ENCODE data around the gene NMNAT2.

The NMNAT2 gene

DNA sequence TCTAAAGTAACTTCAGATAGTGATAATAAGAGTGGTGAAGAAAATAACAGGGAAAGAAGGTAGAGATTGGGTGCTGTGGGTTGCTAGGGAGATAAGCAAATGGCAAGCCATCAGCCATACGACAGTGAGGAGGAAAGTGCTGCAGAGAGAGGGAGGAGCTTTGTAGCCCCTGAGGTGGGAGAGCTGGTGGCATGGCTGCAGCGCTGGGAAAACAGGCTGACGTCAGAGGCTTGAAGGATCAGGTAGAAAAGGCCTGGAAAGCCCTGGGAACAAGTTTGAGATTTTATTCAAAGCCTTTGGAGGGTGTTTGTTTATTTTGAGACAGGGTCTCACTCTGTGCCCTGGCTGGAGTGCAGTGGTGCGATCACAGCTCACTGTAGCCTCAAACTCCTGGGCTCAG, 109.5 kb downstream of the NMNAT2 start:
- DNase-seq, result no peak

DNA sequence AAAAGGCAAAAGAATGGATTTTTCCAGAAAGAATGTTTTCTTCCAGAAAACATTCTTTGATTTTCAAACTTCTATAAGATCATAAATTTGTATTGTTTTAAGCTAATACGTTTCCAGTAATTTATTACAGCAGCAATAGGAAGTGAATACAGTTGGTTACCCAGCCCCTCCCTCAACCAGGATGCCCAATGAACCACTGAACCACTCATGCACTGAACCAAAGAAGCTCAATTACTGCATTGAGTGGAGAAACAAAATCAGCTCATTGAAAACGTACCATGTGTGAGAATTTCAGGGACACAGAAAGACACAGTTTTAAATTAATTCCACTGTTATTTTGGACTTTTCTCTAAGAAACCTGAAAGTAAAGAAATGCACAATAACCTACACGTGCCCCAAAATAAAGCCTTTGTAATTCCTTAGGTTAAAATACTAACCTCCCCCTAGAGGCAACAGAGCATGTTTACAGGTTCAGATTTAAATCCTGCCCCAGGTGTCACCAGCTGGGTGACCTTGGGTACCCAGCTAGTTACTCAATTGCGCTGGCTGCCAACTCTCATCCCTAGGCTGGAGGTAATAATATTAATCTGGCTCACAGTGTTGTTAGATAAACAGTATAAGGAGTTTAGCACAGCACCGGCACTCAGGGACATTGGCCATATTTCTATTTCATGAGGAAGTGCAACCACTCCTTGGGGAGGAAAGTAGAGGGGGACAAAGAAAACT, 111.7 kb downstream of the NMNAT2 start:
- DNase-seq, result no peak

DNA sequence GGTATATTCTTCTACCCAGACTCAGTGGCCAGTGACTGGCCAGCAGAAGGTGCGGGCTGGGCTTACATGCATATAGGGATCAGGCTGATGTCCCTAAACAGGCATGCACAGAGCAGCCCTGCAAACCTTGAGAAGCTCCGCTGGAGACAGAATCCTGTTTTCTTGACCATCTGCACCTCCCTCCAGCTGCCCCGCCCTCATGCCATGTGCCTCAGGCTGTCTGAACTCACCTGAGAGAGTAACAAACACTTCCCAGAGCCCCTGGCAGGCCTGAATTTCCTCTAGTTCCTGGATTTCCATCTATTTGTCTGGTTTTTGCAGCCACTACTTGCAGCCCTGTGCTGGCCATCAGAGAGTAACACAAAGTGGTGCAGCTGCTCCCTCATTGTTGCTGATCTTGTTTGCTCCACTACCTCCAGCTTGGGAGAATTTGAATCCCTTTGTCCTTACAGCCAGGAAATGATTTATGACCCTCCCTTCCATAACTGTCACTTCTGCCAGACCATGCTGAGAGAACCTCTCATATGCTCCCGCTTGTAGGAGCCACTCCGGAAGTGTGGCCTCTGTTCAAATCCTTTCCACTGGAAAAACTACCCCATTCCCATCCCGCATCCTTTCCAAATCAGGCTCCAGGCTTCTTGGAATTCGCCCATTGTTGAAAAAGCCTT, 113.6 kb downstream of the NMNAT2 start:
- DNase-seq, result no peak

- DNase-seq, result no peak
Measured at GRCh38 chr1:183303901-183304300, 114.3 kb downstream of the NMNAT2 start.

GRCh38 chr1:183303323-183303645, 114.9 kb downstream of the NMNAT2 start:
- no peak for DNase-seq

DNA sequence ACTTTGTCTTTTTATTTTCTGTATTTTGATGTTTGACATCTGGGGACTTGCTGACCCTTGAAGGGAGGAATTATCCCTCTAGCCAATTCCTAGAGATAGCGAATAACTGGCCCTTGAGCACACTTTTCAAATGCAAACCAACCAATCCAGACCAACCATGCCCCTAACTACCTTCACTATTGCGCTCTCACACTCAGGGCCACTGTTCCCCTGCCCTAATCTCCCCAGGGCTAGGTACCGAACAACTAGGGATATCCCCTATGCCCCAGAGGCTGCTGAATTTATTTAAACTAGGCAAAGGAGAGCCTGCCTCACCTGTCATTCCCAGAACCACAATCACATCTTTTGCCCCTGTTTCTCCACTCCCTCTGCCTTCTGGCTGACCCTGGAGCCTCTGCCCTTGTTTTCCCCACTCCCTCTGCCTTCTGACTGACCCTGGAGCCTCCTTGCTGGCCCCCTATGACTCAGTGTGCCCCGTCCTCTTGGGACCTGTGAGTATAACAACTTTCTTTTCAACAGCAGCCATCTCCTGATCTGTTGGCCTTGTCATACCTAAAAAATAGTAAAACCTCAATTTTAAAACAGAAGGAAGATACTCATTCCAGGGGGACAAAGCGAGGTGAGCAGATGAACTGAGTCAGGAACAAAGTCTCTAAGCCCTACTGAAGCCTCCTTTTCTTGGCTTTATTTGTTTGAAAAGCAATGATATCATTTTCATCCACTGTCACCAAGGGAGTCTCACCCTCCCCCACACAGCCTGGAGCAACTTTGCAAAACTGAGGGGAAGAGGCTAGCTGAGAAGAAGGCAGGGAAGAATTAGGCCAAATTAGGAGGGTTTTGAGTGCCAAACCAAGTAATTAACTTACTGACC, 115.5 kb downstream of the NMNAT2 start:
- no peak for DNase-seq

GRCh38 chr1:183301239-183301638, 116.9 kb downstream of the NMNAT2 start:
- no peak for DNase-seq

DNA sequence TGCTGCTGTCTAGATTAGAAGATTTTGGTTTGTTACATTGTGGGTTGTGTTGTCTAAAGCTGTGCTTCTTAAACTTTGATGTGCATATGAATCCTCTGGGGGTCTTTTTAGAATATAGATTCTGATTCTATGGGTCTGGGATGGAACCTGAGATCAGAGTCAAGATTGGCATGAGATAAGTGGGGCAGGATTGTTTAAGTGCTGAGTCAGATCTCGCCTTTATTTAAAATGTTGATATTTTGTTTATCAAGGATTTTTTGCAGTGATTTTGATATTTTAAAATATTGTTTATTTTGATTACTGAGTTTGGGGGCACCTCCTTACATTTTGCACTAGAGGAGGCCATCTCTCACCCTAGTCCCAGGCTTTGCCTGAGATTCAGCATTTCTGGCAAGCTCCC, 117.4 kb downstream of the NMNAT2 start:
- DNase-seq, result no peak

- no peak for DNase-seq
Measured at GRCh38 chr1:183300395-183300794, 117.8 kb downstream of the NMNAT2 start.

DNA sequence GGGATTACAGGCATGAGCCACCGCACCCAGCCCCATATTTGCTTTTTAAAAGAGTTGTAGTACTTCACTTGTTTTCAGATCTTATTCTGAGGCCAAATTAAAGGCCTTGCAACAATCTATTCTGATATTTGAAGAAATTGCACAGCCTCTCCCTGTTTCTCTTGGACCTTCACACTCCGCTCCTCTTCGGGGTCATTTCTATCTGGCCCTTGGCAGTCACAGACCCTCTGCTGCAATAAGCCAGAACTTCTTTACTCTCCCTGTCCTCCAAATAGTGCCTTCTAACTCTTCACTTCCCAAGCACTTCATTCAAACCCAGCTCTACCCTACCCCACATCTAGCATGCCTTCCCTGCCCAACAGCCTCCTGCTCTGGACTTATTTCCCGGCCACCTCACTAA, 121.4 kb downstream of the NMNAT2 start:
- DNase-seq, result no peak

- no peak for DNase-seq
Measured at GRCh38 chr1:183295521-183295920, 122.7 kb downstream of the NMNAT2 start.

DNA sequence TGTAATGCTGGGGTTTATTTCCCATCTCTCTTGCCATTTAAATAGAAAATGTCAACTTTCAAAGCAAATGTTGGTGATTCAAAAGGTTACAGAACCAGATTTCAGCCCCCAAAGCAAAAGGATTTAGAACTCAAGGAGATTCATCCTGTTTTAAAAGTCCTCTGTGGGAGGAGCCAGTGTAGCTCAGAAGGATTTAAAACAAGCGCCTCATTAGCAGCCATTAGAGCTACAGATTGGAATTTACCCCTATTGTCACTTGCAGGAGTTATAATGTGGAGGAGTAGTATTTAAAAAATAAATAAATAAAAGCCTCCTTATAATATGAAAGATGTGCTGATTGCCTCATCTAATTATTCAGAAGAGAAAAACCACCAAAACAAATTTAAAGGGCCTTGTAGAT, 124.3 kb downstream of the NMNAT2 start:
- DNase-seq, result no peak

DNA sequence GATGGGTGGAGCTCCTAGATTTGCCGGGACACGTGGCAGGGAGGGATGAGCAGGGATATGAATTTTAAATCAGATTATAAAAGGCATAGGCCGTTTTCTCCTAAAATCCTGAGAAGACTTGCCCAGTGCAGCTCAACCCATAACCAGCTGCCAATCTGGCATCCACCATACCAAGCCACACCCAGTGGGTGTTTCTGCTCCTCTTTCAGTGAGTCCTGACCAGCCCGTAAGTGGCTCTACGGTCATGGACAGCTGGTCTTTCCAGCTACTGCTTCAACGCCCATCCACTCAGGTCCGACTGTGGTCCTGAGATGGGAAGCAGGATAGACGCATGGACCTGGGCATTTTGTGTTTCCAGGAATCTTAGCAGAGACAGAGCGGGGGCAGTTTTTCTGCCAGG, 124.9 kb downstream of the NMNAT2 start:
- no peak for DNase-seq

- no peak for DNase-seq
Measured at GRCh38 chr1:183291802-183292514, 126.2 kb downstream of the NMNAT2 start.

DNA sequence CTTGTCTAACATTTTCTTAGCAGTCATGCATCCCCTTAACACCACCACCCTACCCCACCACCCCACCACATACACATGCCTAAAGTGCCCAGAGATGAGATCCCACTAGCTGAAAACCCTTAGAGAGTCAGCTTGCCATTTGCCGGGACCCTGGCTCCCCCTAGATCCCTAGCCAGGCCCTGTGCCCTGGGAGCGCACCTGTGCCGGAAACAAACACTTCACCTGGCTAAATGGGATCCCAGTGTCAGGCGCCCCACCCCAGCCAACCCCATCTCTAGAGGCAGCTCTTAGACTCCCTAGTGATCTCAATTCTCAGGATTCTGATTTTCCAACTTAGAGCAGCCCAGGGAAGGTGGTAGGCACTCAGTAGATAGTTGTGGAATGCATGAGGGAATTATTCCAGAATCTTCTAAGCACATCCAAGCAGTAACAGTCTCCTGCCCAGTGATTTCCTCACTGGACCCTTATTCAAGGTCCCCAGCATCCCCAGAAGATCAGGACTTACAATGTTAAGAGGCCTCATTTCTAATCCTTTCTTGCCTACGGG, 126.9 kb downstream of the NMNAT2 start:
- DNase-seq, result no peak

DNA sequence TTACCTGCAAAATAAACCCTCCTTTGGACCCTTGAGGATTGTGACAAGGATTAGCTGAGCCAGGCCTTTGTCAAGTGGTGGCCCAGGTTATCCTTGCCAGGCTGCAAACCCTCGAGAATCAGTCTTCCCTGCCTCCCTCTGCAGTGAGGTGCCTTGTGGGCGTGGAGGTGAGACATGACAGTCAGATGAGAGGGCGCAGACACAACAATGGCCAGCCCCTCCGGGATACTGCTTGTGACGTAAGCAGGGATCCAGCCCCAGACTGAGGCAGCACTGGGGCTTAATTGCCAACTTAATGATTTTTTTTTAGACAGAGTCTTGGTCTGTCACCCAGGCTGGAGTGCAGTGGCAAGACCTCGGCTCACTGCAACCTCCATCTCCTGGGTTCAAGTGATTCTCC, 127.6 kb downstream of the NMNAT2 start:
- no peak for DNase-seq

GRCh38 chr1:183289051-183289496, 129.1 kb downstream of the NMNAT2 start:
- no peak for DNase-seq

GRCh38 chr1:183288583-183288982, 129.6 kb downstream of the NMNAT2 start:
- DNase-seq, result no peak

GRCh38 chr1:183287191-183287675, 130.9 kb downstream of the NMNAT2 start:
- DNase-seq, result no peak

GRCh38 chr1:183285746-183286145, 132.4 kb downstream of the NMNAT2 start:
- DNase-seq, result no peak

- no peak for DNase-seq
Measured at GRCh38 chr1:183285256-183285655, 132.9 kb downstream of the NMNAT2 start.

GRCh38 chr1:183284086-183284485, 134.1 kb downstream of the NMNAT2 start:
- no peak for DNase-seq

DNA sequence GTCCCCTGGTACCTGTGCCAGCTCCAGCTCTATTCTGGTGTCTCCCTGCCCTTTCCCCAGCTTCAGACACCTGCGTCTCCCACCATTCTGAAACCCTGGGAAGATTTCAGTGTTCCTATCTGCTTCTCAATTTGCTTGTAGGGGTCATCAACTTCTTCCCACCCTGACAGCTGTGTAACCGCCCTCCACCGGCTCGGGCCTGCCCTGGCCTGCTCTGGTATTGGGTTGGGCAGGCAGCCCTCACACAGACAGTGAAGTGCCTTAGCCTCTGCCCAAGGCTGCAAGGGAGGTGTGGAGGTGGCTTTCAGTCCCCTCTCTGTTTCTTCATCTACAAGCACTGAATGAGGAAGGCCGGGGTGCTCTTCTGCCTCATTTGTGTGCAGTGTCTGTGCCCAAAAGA, 134.9 kb downstream of the NMNAT2 start:
- DNase-seq, result no peak

All from activated CD4-positive, CD25-positive, alpha-beta regulatory T cell treated with anti-CD3 and anti-CD28 coated beads, Interleukin-2, amount 50 U/mL, for 72 hours (primary cell).